ENCODE results near the gene ETDA.

- no peak for TF ChIP-seq POLR2AphosphoS5 (IDR thresholded peaks at IDR 0.05)
- no peak for TF ChIP-seq CTCF (IDR thresholded peaks at IDR 0.05 in 8 of 11, conservative IDR thresholded peaks at IDR 0.05 in 3 of 11)
- TF ChIP-seq POLR2A (IDR thresholded peaks at IDR 0.05) = no peak
Measured at GRCh38 chrX:135287266-135287823, 35.5 kb downstream of the ETDA start.
